ENCODE data around the gene ANKRD49. TPM values are rescaled to one million over a fixed set of nuclear protein-coding genes. Genes with fewer than 3 reads are reported as not detected.

ANKRD49 gene
- polyA plus RNA-seq, 2 of the 4 experiments (the other 2 are of a cell fraction) = 9.7 to 20.3 TPM

DNA sequence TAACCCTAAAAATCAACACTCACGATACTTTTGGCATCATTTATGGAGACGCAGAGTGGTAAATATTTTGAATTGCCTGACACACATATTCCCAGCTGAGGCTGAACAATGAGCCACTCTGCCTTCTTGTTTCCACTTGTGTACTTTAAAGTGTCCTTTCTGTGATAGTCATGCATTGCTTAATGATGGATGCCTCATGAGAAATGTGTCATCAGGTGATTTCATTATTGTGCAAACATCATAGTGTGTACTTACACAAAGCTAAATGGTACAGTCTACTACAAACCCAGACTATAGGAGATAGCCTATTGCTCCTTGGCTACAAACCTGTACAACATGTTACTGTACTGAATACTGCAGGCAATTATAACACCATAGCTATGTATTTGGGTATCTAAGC, 44.3 kb upstream of the ANKRD49 start (continued):
- TF ChIP-seq RCOR1 (IDR thresholded peaks at IDR 0.05; ENCODE audit: low read depth, low read length) = no peak
- TF ChIP-seq KDM5A (IDR thresholded peaks at IDR 0.05) = no peak
- TF ChIP-seq EHF (CRISPR knock-in tag; IDR thresholded peaks at IDR 0.05) = no peak
- no peak for TF ChIP-seq SREBF2 (IDR thresholded peaks at IDR 0.05)

DNA sequence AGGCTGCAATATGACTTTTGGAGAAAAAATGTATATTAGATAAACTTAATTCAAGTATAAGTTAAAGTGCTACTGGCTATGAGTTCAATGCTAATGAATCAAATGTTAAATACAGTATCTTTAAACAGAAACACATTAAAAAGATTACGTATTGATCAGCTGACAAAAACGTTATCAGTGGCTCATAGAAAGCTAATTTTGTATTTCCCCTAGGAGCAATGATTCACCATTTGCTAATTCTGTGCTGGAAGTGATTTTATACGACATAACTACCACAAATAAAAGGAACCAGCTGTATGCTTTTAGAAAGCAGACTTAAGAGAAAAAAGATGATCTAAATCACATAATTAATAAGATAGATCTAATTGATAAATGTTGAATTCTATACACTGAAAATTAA, 43.7 kb upstream of the ANKRD49 start:
- ChIA-PET POLR2A (no interaction called here), CTCF (no interaction called here)
- 16% methylated on average over 3 of the region's 3 CpGs for WGBS (ENCODE audit: missing lambda C conversion rate)
- FAIRE-seq (no peak), DNase-seq (ENCODE audit: low read depth in 1 of 2, low spot score in 1 of 2) (no peak), ATAC-seq (no peak)
- no peaks in the 10 kb centered on the region for H3K9me3 ChIP-seq
- peak overlapping the region in 1 of 2 experiments; percentile 66; a peak in 3 of 6 replicates for H3K27ac ChIP-seq
- H3K4me1 ChIP-seq = peaks cover 21% of the 10 kb centered on the region
- no peak overlapping the region for H3K4me3 ChIP-seq
- peak overlapping the region; percentile 74 for H3K4me2 ChIP-seq
- TF ChIP-seq ZSCAN20 (CRISPR knock-in tag; IDR thresholded peaks at IDR 0.05) (no peak), CBX2 (IDR thresholded peaks at IDR 0.05; ENCODE audit: borderline replicate concordance, low read depth) (no peak), ZC3H11A (IDR thresholded peaks at IDR 0.05) (no peak), POLR2A (IDR thresholded peaks at IDR 0.05; ENCODE audit: low read length) (no peak), CHD2 (IDR thresholded peaks at IDR 0.05; ENCODE audit: low read length, partially characterized antibody) (no peak)

DNA sequence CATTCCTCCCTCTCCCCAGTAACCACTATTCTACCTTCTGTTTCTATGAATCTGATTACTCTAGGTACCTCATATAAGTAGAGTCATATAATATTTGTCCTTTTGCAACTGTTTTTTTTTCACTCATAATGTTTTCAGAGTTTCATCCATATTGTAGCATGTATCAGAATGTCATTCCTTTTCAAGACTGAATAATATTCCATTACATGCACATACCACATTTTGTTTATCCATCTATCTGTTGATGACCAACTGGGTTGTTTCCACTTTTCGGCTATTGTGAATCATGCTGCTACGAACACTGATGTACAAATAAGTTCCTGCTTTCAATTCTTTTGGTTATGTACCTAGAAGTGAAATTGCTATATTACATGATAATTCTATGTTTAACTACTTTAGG, 40.8 kb upstream of the ANKRD49 start:
- ChIA-PET CTCF (no interaction called here), POLR2A (no interaction called here)
- ATAC-seq (no peak), DNase-seq (ENCODE audit: low read depth in 1 of 2, low spot score in 1 of 2) (no peak), FAIRE-seq (no peak)
- Histone ChIP-seq H3K4me3 (no peak overlapping the region), H3K4me1 (peaks cover 31% of the 10 kb centered on the region), H3K9me3 (no peaks in the 10 kb centered on the region), H3K4me2 (no peak overlapping the region), H3K27ac (no peak overlapping the region)
- 92% methylated on average over 2 of the region's 2 CpGs for WGBS (ENCODE audit: missing lambda C conversion rate)
- TF ChIP-seq, protein P1, sequence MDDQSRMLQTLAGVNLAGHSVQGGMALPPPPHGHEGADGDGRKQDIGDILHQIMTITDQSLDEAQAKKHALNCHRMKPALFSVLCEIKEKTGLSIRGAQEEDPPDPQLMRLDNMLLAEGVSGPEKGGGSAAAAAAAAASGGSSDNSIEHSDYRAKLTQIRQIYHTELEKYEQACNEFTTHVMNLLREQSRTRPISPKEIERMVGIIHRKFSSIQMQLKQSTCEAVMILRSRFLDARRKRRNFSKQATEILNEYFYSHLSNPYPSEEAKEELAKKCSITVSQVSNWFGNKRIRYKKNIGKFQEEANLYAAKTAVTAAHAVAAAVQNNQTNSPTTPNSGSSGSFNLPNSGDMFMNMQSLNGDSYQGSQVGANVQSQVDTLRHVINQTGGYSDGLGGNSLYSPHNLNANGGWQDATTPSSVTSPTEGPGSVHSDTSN (IDR thresholded peaks at IDR 0.05) = no peak
- TF ChIP-seq ESRRA (IDR thresholded peaks at IDR 0.05; ENCODE audit: borderline replicate concordance, low read length) = no peak
- TF ChIP-seq CBX8 (IDR thresholded peaks at IDR 0.05) = no peak
- no peak for TF ChIP-seq RNF2 (IDR thresholded peaks at IDR 0.05; ENCODE audit: borderline replicate concordance, low read depth)
- no peak for TF ChIP-seq EHF (CRISPR knock-in tag; IDR thresholded peaks at IDR 0.05)
- TF ChIP-seq, protein P2, sequence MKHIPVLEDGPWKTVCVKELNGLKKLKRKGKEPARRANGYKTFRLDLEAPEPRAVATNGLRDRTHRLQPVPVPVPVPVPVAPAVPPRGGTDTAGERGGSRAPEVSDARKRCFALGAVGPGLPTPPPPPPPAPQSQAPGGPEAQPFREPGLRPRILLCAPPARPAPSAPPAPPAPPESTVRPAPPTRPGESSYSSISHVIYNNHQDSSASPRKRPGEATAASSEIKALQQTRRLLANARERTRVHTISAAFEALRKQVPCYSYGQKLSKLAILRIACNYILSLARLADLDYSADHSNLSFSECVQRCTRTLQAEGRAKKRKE (CRISPR knock-in tag; IDR thresholded peaks at IDR 0.05; ENCODE audit: low read depth) = no peak
- TF ChIP-seq PHF8 (IDR thresholded peaks at IDR 0.05; ENCODE audit: borderline replicate concordance, low read depth) = no peak

DNA sequence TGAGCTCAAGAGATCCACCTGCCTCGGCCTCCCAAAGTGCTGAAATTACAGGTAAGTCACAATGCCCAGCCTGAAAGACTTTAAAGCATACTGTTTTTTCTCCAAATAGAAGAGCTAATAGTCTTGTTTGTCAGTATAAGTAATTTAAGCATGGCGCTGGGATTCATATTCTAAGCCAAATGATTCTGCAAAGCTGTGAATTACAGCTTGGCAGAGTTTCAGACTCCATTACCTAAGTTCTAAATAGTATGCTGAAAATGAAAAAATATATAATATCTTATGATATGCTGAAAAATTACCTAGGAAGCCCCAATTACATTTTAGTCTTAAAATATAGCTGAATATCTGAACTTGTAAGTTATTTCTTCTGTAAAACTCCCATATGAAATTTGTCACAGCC, 39.5 kb upstream of the ANKRD49 start:
- TF ChIP-seq PHF8 (IDR thresholded peaks at IDR 0.05; ENCODE audit: borderline replicate concordance, low read depth) (no peak), ESRRA (IDR thresholded peaks at IDR 0.05; ENCODE audit: borderline replicate concordance, low read length) (no peak), POLR2AphosphoS2 (conservative IDR thresholded peaks at IDR 0.05; ENCODE audit: low read length) (no peak), HOXB5 (CRISPR knock-in tag; IDR thresholded peaks at IDR 0.05) (no peak), SREBF2 (IDR thresholded peaks at IDR 0.05) (no peak), EHF (CRISPR knock-in tag; IDR thresholded peaks at IDR 0.05) (no peak), FOXS1 (CRISPR knock-in tag; IDR thresholded peaks at IDR 0.05) (no peak), MAZ (IDR thresholded peaks at IDR 0.05; ENCODE audit: borderline replicate concordance, low read depth, low read length) (no peak), CHD2 (IDR thresholded peaks at IDR 0.05; ENCODE audit: low read length, partially characterized antibody) (no peak), EHMT2 (IDR thresholded peaks at IDR 0.05; ENCODE audit: low read depth) (no peak)
- TF ChIP-seq, protein P3, sequence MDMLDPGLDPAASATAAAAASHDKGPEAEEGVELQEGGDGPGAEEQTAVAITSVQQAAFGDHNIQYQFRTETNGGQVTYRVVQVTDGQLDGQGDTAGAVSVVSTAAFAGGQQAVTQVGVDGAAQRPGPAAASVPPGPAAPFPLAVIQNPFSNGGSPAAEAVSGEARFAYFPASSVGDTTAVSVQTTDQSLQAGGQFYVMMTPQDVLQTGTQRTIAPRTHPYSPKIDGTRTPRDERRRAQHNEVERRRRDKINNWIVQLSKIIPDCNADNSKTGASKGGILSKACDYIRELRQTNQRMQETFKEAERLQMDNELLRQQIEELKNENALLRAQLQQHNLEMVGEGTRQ (IDR thresholded peaks at IDR 0.05) = no peak
- TF ChIP-seq, protein P4, sequence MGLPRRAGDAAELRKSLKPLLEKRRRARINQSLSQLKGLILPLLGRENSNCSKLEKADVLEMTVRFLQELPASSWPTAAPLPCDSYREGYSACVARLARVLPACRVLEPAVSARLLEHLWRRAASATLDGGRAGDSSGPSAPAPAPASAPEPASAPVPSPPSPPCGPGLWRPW (IDR thresholded peaks at IDR 0.05) = no peak
- TF ChIP-seq, protein P5, sequence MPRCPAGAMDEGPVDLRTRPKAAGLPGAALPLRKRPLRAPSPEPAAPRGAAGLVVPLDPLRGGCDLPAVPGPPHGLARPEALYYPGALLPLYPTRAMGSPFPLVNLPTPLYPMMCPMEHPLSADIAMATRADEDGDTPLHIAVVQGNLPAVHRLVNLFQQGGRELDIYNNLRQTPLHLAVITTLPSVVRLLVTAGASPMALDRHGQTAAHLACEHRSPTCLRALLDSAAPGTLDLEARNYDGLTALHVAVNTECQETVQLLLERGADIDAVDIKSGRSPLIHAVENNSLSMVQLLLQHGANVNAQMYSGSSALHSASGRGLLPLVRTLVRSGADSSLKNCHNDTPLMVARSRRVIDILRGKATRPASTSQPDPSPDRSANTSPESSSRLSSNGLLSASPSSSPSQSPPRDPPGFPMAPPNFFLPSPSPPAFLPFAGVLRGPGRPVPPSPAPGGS (IDR thresholded peaks at IDR 0.05) = no peak
- TF ChIP-seq, protein P6, sequence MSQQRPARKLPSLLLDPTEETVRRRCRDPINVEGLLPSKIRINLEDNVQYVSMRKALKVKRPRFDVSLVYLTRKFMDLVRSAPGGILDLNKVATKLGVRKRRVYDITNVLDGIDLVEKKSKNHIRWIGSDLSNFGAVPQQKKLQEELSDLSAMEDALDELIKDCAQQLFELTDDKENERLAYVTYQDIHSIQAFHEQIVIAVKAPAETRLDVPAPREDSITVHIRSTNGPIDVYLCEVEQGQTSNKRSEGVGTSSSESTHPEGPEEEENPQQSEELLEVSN (IDR thresholded peaks at IDR 0.05; ENCODE audit: borderline replicate concordance, low read depth) = no peak
- POLR2A ChIA-PET = no interaction called here
- ATAC-seq = no peak
- Histone ChIP-seq H3K4me1 (peaks cover 23% of the 10 kb centered on the region), H3K9me3 (no peaks in the 10 kb centered on the region), H3K4me3 (no peak overlapping the region), H3K4me2 (no peak overlapping the region), H3K27ac (no peak overlapping the region)
- CTCF ChIA-PET = no interaction called here
- FAIRE-seq = no peak
- 89% methylated on average over 2 of the region's 2 CpGs for WGBS (ENCODE audit: missing lambda C conversion rate)
- no peak for DNase-seq (ENCODE audit: low read depth in 1 of 2, low spot score in 1 of 2)
